SU-DHL-6 (cell line): ENCODE data around the gene RILP.

Experiments used
- H2AFZ ChIP-seq: fragments of 200-600 bp; sonication (generic); 2 replicates; pipeline ENCODE4 v1.6.1; 2014; ENCODE audit warnings: low read depth, mild to moderate bottlenecking, moderate library complexity, mixed read lengths, antibody characterized with exemption, low read length; ENCODE audit not compliant: severe bottlenecking
- H3F3A ChIP-seq: fragments of 200-600 bp; shearing (Covaris generic); 2 replicates; pipeline ENCODE4 v1.6.0; 2016; ENCODE audit warnings: antibody characterized with exemption, mild to moderate bottlenecking; ENCODE audit not compliant: insufficient read depth
- H3K27ac ChIP-seq: fragments of 200-600 bp; sonication (generic); 2 replicates; pipeline ENCODE4 v1.5.1; 2016; ENCODE audit warnings: low read depth, mild to moderate bottlenecking, low read length, moderate library complexity, mixed read lengths
- H3K27me3 ChIP-seq: fragments of 200-600 bp; sonication (generic), shearing (Covaris generic); 2 replicates; pipeline ENCODE4 v1.6.0; 2014; ENCODE audit warnings: mild to moderate bottlenecking, low read length
- H3K36me3 ChIP-seq: fragments of 200-600 bp; sonication (generic); 2 replicates; pipeline ENCODE4 v1.6.1; 2014; ENCODE audit warnings: mild to moderate bottlenecking, low read length, mixed read lengths
- H3K4me2 ChIP-seq: fragments of 300-600, 200-600 bp; shearing (Covaris generic), sonication (generic); 2 replicates; pipeline ENCODE4 v1.6.0; 2014; ENCODE audit warnings: low read length, low read depth, mild to moderate bottlenecking; ENCODE audit not compliant: poor library complexity, severe bottlenecking
- H3K4me3 ChIP-seq: fragments of 200-600 bp; sonication (generic); 2 replicates; pipeline ENCODE4 v1.5.1; 2014; ENCODE audit warnings: antibody characterized with exemption, low read length, mild to moderate bottlenecking, mixed read lengths; ENCODE audit not compliant: insufficient read depth, poor library complexity, severe bottlenecking
- H3K79me2 ChIP-seq: fragments of 200-600 bp; sonication (generic); 2 replicates; pipeline ENCODE4 v1.6.1; 2014; ENCODE audit warnings: mild to moderate bottlenecking, low read length, moderate library complexity; ENCODE audit not compliant: insufficient read depth
- H3K9ac ChIP-seq: fragments of 200-600 bp; sonication (generic); 2 replicates; pipeline ENCODE4 v1.7.0; 2014; ENCODE audit warnings: mild to moderate bottlenecking, low read length
- H3K9me2 ChIP-seq: fragments of 200-600 bp; sonication (generic); replicated peaks from 2 replicates; pipeline ENCODE4 v1.6.1; 2014; ENCODE audit warnings: low read length; ENCODE audit not compliant: insufficient read depth
- H3K9me3 ChIP-seq: fragments of 200-600 bp; sonication (generic); 2 replicates; pipeline ENCODE4 v1.6.1; 2014; ENCODE audit warnings: low read length, mixed read lengths; ENCODE audit not compliant: insufficient read depth
- H4K20me1 ChIP-seq: fragments of 200-600 bp; sonication (generic); 2 replicates; pipeline ENCODE4 v1.6.1; 2014; ENCODE audit warnings: low read depth, mild to moderate bottlenecking, antibody characterized with exemption, low read length, moderate library complexity, mixed read lengths
- CTCF ChIP-seq: fragments of 200-600 bp; sonication (generic); IDR thresholded peaks from one replicate; pipeline ENCODE4 v1.5.1; 2017; ENCODE audit warnings: antibody characterized with exemption, mild to moderate bottlenecking, low read length, moderate library complexity; ENCODE audit not compliant: insufficient read depth, poor library complexity, severe bottlenecking
- EZH2phosphoT487 ChIP-seq: fragments of 200-600 bp; sonication (generic), shearing (Covaris generic); conservative IDR thresholded peaks from 2 replicates; pipeline ENCODE4 v1.6.1; 2018; ENCODE audit warnings: mild to moderate bottlenecking, antibody characterized with exemption, low read length, moderate library complexity, mixed read lengths

The RILP gene

GRCh38 chr17:1606352-1606985 is 43.2 kb downstream of the RILP start:
- H2AFZ ChIP-seq: no peak overlapping the region
- no peaks in the 10 kb centered on the region for H3K27me3 ChIP-seq
- no peak overlapping the region for H3K27ac ChIP-seq
- no peak overlapping the region for H3K4me2 ChIP-seq
- H3K4me3 ChIP-seq: no peak overlapping the region
- 0 out of 2 replicates have a peak, but pooled peaks cover 3% of the 10 kb centered on the region for H3K36me3 ChIP-seq
- H3K9me3 ChIP-seq: no peaks in the 10 kb centered on the region
- H3K9ac ChIP-seq: no peak overlapping the region
- no peaks in the 10 kb centered on the region for H3F3A ChIP-seq
- H3K79me2 ChIP-seq: no peaks in the 10 kb centered on the region
- no peak for TF ChIP-seq CTCF
- no peak for TF ChIP-seq EZH2phosphoT487
- no peaks in the 10 kb centered on the region for H3K9me2 ChIP-seq
- H4K20me1 ChIP-seq: no peaks in the 10 kb centered on the region

GRCh38 chr17:1605681-1606351 is 43.9 kb downstream of the RILP start:
- no peak overlapping the region for H3K27ac ChIP-seq
- no peaks in the 10 kb centered on the region for H4K20me1 ChIP-seq
- H3K9ac ChIP-seq: no peak overlapping the region
- H3K79me2 ChIP-seq: no peaks in the 10 kb centered on the region
- H2AFZ ChIP-seq: no peak overlapping the region
- no peaks in the 10 kb centered on the region for H3K27me3 ChIP-seq
- H3K9me2 ChIP-seq: no peaks in the 10 kb centered on the region
- 0 out of 2 replicates have a peak, but pooled peaks cover 3% of the 10 kb centered on the region for H3K36me3 ChIP-seq
- H3K9me3 ChIP-seq: no peaks in the 10 kb centered on the region
- TF ChIP-seq CTCF: no peak
- no peak for TF ChIP-seq EZH2phosphoT487
- H3F3A ChIP-seq: no peaks in the 10 kb centered on the region
- no peak overlapping the region for H3K4me2 ChIP-seq
- H3K4me3 ChIP-seq: no peak overlapping the region

- H3K4me3 ChIP-seq: no peak overlapping the region
- no peak overlapping the region for H3K27ac ChIP-seq
- no peak overlapping the region for H3K4me2 ChIP-seq
- H3K79me2 ChIP-seq: no peaks in the 10 kb centered on the region
- no peak for TF ChIP-seq EZH2phosphoT487
- TF ChIP-seq CTCF: no peak
- no peaks in the 10 kb centered on the region for H4K20me1 ChIP-seq
- no peak overlapping the region for H2AFZ ChIP-seq
- no peaks in the 10 kb centered on the region for H3F3A ChIP-seq
- H3K36me3 ChIP-seq: 0 out of 2 replicates have a peak, but pooled peaks cover 3% of the 10 kb centered on the region
- no peaks in the 10 kb centered on the region for H3K9me3 ChIP-seq
- no peaks in the 10 kb centered on the region for H3K27me3 ChIP-seq
- H3K9me2 ChIP-seq: no peaks in the 10 kb centered on the region
- no peak overlapping the region for H3K9ac ChIP-seq
Observed at GRCh38 chr17:1604831-1605528, 44.7 kb downstream of the RILP start.
